DMS 273 (cell line): ENCODE measurements around the gene NELFA.

ENCODE experiments used
- DNase-seq: peaks from one replicate; lab custom pipeline; 2025; ENCODE audit not compliant: unreplicated experiment; lab: John Stamatoyannopoulos, UW

The NELFA gene

GRCh38 chr4:2008921-2009650 is at the start of gene NELFA:
TSS of gene NELFA (minus strand) at chr4:2008974. CDS start at chr4:2008959, 15 bp downstream.
- DNase-seq = peak; percentile 96

DNA sequence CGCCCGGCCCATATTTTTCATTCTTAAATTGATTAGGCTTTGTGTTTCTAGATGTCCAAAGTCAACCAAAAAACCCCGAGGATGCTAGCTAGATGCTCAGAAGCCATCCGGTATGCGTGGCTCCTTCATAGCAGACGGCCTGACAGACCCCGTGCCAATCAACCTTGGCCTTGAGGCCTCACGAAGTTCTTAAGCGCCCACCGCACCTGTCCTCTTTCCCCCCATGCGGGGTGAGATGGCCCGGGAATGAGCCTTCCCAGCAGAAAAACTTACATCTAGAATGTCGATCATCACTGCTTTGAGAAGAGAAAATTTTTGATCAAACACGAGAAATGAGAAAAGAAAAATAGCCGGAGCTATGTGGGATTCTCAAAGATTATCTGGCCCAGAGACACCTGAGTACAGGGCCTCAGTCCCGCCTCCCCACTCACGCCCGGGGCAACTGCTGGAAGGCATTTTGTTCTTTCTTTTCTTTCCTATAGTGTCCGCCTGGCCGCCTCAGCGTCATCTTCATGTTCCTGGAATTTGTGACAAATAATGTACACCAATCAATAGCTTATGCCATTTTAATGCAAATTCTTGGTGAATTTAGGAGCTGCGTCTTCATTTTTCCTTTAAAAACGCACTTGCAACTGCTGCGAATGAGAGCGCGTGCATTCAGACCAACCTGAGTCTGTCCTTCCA is 48.8 kb upstream of the NELFA start:
- DNase-seq = no peak

DNA sequence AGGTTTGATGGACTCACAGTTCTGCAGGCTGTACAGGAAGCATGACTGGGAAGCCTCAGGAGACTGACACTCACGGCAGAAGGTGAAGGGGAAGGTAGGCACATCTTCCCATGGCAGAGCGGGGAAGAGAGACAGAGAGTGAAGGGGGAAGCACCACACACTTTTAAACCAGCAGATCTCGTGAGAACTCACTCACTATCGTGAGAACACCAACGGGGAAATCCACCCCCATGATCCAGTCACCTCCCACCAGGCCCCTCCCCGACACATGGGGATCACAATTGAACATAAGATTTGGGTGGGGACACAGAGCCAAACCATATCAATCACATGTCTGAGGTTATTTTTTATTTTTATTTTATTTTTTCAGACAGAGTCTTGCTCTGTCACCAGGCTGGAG is 45.4 kb upstream of the NELFA start:
- DNase-seq = no peak

- DNase-seq = no peak
Measured at GRCh38 chr4:2051086-2051485, 42.3 kb upstream of the NELFA start.

DNA sequence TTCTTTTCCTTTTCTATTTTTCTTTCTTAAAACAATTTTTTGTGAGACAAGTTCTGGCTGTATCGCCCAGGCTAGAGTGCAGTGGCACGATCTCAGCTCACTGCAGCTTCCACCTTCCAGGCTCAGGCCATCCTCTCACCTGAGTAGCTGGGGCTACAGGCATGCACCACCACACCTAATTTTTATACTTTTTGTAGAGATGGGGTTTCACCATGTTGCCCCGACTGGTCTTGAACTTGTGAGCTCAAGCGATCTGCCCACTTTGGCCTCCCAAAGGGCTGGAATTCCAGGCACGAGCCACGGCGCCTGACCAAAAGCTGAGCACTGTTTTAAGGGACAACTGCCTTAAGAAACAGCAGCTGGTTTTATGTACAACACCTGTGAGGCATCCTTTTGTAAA is 41.0 kb upstream of the NELFA start:
- no peak for DNase-seq

DNA sequence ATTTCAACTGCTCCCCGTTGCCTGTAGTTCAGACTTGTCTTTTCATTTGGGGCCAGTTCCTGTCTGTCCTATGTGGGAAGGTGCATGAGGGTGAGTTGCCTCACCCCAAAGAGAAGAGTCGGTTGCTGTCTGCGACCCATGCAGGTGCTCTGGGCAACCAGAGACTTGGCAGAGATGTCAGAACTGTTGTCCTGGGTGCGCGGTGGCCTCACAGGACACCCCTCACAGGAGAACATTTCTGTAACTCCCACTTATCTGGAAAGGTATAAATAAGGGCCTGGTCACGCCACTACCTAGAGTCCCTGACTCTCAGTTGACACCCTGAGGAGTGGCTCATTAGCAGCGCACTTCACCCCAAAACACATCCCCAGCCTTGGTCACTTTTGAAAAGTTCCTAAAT is 40.6 kb upstream of the NELFA start:
- no peak for DNase-seq

- DNase-seq = no peak
Measured at GRCh38 chr4:2048831-2049230, 40.1 kb upstream of the NELFA start.

DNA sequence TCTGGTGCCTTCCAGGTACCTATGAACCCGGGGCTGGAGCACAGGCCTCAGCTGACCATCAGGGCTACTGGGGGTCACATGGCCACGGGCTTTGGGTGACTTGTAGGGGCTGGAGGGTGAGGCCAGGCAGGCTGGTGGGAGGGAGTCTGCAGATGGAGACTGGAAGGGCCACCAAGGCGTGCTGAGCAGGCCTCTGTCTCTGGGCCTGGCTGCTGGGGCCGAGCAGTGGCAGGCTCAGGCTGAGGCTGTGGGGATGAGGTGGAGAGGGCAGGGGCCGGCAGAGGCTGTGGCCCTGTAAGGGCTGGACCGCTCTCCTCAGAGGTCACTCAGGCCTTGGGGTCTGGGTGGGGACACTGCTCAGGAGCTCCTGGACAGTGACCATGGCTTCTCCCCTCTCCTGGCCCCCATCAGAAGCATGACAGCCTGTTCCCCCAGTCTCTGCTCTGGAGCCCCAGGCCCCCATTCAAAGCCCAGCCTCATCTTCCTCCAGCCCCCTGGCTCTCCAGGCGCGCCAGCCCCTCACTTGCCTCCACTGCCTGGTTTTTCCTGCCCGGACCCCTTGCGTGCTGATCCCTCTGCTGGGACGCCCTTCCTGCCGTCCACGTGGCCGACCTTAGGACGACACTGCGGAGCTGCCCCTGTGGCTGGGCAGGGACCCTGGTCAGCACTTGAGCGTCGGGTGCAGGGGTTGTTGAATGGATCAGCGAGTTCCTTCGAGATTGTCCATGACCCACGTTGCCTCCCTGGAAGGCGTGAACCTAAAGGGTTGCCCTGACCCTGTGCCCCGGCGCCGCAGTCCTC is 39.2 kb upstream of the NELFA start:
- DNase-seq = no peak

GRCh38 chr4:2047031-2047660 is 38.4 kb upstream of the NELFA start:
- DNase-seq = no peak

- no peak for DNase-seq
Measured at GRCh38 chr4:2046031-2046961, 37.5 kb upstream of the NELFA start.

GRCh38 chr4:2045518-2045951 is 36.8 kb upstream of the NELFA start:
- no peak for DNase-seq

- DNase-seq = no peak
Measured at GRCh38 chr4:2044542-2045517, 36.1 kb upstream of the NELFA start.

GRCh38 chr4:2044119-2044485 is 35.3 kb upstream of the NELFA start:
- DNase-seq = no peak

- no peak for DNase-seq
Measured at GRCh38 chr4:2043396-2044118, 34.8 kb upstream of the NELFA start.

- no peak for DNase-seq
Measured at GRCh38 chr4:2042947-2043395, 34.2 kb upstream of the NELFA start.

DNA sequence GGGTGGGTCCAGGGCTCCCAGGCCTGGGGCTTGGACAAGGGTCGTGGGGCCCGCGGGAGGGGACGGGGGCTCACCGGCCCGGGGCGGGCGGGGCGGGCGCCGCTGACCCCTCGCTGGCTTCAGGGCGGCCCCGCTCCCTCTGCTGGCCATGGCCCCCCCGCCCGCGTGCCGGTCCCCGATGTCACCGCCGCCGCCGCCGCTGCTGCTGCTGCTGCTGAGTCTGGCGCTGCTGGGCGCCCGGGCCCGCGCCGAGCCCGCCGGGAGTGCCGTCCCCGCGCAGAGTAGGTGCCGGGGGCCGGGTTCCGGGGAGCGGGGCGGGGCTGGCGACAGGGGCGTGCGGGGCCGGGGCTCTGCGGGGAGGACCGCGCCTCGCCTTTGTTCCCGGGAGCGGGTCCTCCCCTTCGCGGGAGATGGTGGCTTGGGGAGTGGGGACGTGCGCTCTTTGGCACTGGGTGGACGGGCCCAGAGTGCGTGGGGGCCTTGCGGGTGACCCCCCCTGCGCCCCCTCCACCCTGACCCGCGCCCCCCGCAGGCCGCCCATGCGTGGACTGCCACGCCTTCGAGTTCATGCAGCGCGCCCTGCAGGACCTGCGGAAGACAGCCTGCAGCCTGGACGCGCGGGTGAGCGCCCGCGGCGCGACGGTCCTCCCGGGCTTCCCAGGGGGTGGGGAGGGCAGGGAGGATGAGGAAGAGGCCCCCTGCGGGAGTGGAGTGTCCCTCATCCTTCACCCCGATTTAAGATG is 33.6 kb upstream of the NELFA start:
- peak; percentile 42 for DNase-seq

DNA sequence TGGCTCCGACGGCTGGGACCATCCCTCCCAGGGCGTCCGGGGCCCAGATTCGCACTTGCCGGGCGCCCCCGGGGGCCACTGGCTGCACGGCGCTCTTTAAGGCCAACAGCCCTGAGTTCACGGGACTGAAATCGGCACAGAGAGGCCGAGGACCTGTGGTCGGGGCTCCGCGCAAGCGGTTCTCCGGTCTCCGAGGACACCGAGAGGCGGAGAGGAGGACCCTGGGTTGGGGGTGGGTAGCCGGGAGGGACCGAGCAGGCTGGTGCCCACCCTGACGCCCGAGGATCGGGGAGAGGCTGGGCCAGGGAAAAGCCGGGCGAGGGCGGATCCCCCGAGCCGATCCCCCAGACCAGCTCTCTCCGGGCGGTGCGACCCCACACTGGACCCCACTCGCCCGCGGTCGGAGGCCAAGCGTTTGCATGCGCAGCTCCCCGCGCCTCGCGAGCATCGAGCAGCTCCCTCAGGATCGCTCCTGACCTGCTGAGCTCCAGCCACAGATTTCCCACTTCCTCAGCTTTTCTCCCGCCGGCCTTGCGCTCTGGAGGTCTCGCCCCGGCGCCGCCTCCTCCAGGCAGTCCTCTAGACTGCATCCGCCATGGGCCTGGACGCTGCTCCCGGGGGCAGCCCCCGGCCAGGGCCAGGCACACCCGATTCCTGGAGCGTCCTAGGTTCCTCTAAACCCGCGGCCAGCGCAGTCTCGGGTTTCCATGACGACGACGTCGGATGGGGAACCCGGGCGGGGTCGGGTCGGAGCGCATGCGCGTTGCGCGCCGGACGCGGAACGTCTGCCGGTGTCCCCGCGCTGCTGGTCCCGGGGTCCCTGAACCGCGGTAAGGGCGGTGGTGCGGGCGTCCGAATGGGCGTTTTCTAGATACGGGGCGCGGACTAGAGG is 32.7 kb upstream of the NELFA start:
- peak; percentile 89 for DNase-seq
